Right lung (tissue), 5 donors: ENCODE data around the gene KMT5B. TPM values are rescaled to one million over a fixed set of nuclear protein-coding genes. Genes with fewer than 3 reads are reported as not detected.

ENCODE experiments used
- DNase-seq, 2 donors: peaks; one replicate each; pipeline ENCODE4 v3.0.0-alpha.2; 2013
- polyA plus RNA-seq, 5 donors: library from polyadenylated mRNA; unstranded; fragments of 120-200 nt; gene quantifications; one replicate each; pipeline versions ENCODE4 v1.2.1 to v1.2.3, GENCODE V29; 2013; ENCODE audit warnings: inconsistent platforms in 1 of 5, low replicate concordance in 1 of 5; ENCODE audit not compliant: insufficient read length in 5 of 5, insufficient read depth in 1 of 5

The KMT5B gene
- polyA plus RNA-seq, 5 donors, result 61.0 to 94.6 (median 90.7) TPM

GRCh38 chr11:68120273-68121066, 92.6 kb downstream of the KMT5B start:
- DNase-seq, result no peak

GRCh38 chr11:68118706-68119448, 94.2 kb downstream of the KMT5B start:
- peak in 1 of 2 donors; percentile 66 for DNase-seq

- DNase-seq, result no peak
Observed at GRCh38 chr11:68117853-68118470, 95.1 kb downstream of the KMT5B start.

- no peak for DNase-seq
Observed at GRCh38 chr11:68116974-68117373, 96.1 kb downstream of the KMT5B start.

- no peak for DNase-seq
Observed at GRCh38 chr11:68116126-68116525, 97.0 kb downstream of the KMT5B start.

GRCh38 chr11:68115285-68115684, 97.8 kb downstream of the KMT5B start:
- DNase-seq, result no peak

GRCh38 chr11:68113986-68114385, 99.1 kb downstream of the KMT5B start:
- DNase-seq, result no peak

- no peak for DNase-seq
Observed at GRCh38 chr11:68107689-68108088, 105.4 kb downstream of the KMT5B start.

GRCh38 chr11:68106165-68106940, 106.7 kb downstream of the KMT5B start:
- peak in 1 of 2 donors; percentile 53 for DNase-seq

Other genes starting within 250 kb of the KMT5B start
- 10 to 100 TPM; 12.3 to 25.2 (median 15.1) TPM for gene UNC93B1, start 209.2 kb downstream of the KMT5B start, polyA plus RNA-seq
- gene ALDH3B1, start 203.0 kb downstream of the KMT5B start, polyA plus RNA-seq, result 10 to 100 TPM; 10.7 to 21.4 (median 11.7) TPM
- 10 to 100 TPM; 41.7 to 90.0 (median 48.3) TPM for gene NDUFS8, start 182.6 kb downstream of the KMT5B start, polyA plus RNA-seq
- 10 to 100 TPM; 27.8 to 46.0 (median 37.7) TPM for gene TCIRG1, start 174.3 kb downstream of the KMT5B start, polyA plus RNA-seq
- 10 to 100 TPM; 75.9 to 99.7 (median 82.6) TPM for gene CHKA, start 91.9 kb downstream of the KMT5B start, polyA plus RNA-seq
- 10 to 100 TPM; 17.8 to 30.5 (median 22.8) TPM for gene C11orf24, start 58.7 kb upstream of the KMT5B start, polyA plus RNA-seq
- gene LRP5, start 99.3 kb upstream of the KMT5B start, polyA plus RNA-seq, result 10 to 100 TPM; 44.5 to 82.3 (median 60.7) TPM
- gene PPP6R3, start 247.5 kb upstream of the KMT5B start, polyA plus RNA-seq, result 100 to 1,000 TPM in 4 of 5 donors, 10 to 100 TPM in 1; 84.1 to 123 (median 107) TPM